Epithelial cell of proximal tubule (primary cell): ENCODE results near the gene TMEM40. TPM values are rescaled to one million over a fixed set of nuclear protein-coding genes. Genes with fewer than 3 reads are reported as not detected.
A peak's percentile ranks its signal among the peaks of the same experiment; 100 is the strongest.
"Not testable (repeated sequence)": the region's sequence is repeated elsewhere in the genome, so short reads cannot be mapped to it uniquely, and the experiment has no call there.

Experiments used
- DNase-seq: peaks from one replicate; pipeline ENCODE4 v3.0.0-alpha.2; 2011; ENCODE audit warnings: low read depth
- H3K4me3 ChIP-seq: 2 replicates; pipeline ENCODE4 v1.5.1; 2011; ENCODE audit warnings: low read depth, mild to moderate bottlenecking, low read length
- total RNA-seq: library from RNA; depleted of rRNA; stranded (reverse); fragments of >200 nt; gene quantifications from 2 replicates; pipeline ENCODE4 v1.2.3, GENCODE V29; 2015
- TF ChIP-seq, protein P1 (sequence below): conservative IDR thresholded peaks from 2 replicates; pipeline ENCODE4 v1.5.1; 2012; ENCODE audit warnings: low read depth, mild to moderate bottlenecking, low read length

The TMEM40 gene
- total RNA-seq, 1 donor from 2014 or later, result 11.8 TPM

DNA sequence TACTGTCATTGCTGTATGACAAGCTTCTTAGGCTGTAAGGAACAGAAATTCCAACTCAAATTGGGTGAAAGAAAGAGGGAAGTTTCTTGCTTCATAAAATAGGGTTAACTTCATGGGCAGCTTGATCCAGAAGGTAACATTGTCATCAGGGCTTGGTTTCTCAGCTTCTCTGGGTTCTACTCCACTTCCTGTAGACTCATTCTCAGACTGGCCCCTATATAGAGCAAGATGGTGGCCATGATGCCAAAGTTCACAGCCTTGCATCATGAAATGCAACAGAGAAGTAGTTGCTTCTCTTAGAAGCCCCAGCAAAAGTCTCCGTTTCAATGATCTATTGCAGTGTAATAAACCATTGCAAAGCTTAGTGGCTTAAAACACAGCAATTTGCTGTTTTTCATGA lies 33.6 kb downstream of the TMEM40 start:
- H3K4me3 ChIP-seq, result no peak overlapping the region
- no peak for DNase-seq
- TF ChIP-seq, protein P1, sequence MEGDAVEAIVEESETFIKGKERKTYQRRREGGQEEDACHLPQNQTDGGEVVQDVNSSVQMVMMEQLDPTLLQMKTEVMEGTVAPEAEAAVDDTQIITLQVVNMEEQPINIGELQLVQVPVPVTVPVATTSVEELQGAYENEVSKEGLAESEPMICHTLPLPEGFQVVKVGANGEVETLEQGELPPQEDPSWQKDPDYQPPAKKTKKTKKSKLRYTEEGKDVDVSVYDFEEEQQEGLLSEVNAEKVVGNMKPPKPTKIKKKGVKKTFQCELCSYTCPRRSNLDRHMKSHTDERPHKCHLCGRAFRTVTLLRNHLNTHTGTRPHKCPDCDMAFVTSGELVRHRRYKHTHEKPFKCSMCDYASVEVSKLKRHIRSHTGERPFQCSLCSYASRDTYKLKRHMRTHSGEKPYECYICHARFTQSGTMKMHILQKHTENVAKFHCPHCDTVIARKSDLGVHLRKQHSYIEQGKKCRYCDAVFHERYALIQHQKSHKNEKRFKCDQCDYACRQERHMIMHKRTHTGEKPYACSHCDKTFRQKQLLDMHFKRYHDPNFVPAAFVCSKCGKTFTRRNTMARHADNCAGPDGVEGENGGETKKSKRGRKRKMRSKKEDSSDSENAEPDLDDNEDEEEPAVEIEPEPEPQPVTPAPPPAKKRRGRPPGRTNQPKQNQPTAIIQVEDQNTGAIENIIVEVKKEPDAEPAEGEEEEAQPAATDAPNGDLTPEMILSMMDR, result no peak

DNA sequence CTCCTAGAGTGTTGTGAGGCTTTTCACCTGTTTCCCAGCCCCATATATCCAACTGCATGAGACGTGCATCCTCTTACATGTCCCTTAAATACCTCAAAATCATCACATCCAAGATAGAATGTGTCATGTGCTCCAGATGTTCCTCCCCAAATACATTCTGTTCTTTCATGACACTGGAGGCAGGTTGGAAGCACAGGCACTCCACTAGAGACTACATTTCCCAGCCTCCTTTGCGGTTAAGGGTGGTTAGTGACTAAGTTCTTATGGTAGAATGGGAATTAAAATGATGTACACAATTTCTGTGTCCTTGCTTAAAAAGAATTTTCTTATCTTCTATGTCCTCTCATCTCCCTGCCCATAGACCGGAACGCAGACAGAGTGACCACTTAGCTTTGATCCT lies 34.3 kb downstream of the TMEM40 start:
- H3K4me3 ChIP-seq, result no peak overlapping the region
- DNase-seq, result no peak
- TF ChIP-seq, protein P1, result no peak

DNA sequence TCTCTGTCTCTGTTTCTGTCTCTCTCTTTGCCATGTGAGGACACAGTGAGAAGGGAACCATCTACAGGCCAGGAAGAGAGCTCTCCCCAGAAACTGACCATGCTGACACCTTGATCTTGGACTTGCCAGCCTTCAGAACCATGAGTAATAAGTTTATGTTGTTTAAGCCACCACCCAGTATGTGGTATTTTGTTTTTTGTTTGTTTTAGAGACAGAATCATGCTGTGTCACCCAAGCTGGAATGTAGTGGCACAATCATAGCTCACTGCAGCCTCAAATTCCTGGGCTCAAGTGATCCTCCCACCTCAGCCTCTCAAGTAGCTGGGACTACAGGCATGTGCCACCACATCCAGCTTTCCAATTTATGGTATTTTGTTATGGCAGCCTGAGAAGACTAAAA lies 35.7 kb downstream of the TMEM40 start:
- DNase-seq, H3K4me3 ChIP-seq: not testable (repeated sequence)

DNA sequence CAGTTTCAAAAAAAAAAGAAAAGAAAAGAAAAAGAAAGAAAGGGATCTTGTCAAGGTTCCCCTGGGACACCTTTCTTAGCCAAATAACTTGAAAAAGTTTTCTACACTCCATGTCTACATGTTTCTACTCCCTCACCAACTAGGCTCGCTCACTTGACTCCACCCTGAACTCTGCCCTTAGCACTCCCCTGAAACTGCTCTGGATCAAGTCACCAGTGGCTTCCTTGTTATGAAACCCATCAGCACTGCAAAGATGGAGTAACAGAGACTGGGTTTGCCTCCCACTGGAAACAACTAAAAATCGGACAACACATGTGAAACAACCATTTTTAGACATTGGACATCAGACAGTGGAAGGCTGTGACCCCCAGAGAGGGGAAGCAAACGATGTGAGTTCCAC lies 36.8 kb downstream of the TMEM40 start:
- no peak overlapping the region for H3K4me3 ChIP-seq
- no peak for DNase-seq
- TF ChIP-seq, protein P1, result no peak

DNA sequence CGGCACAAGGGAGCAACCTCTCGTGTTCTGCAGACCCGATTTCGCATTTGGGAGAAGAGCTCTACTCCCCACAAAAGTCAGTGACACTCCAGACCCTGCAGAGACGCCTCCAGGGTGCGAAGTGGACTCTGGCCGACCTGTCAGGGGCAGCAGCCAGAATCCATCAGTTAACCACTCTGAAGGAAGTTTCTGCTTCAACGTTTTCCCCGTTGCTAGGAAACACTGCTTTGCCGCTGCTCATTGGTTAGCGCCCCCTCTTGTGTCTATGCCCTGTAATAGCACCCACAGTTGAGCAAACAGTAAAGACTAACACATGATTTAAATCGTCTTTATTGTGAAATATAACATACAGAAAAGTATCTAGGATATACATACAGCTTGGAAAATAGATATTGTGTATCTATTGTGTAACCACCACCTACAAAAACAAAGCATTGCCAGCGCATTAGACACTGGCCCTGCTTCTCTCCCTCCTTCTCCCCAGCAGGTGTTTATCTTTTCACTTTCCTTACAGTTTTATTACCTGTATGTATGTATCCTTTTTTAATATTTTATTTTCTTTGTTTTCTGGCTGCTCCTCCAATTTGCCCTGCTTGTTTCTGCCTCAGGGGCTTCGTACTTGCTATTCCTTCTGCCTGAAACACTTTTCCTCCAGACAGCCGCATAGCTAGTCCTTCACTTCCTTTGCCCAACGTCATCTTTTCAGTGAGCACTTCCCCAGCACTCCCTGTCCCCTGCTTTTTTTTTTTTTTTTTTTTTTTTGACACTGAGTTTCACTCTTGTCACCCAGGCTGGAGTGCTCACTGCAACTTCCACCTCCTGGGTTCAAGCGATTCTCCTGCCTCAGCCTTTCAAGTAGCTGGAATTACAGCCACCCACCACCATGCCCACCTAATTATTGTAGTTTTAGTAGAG lies 38.8 kb downstream of the TMEM40 start:
- H3K4me3 ChIP-seq, result peak overlapping the region; percentile 20
- peak; percentile 48 for DNase-seq
- TF ChIP-seq, protein P1, result peak; percentile 96

DNA sequence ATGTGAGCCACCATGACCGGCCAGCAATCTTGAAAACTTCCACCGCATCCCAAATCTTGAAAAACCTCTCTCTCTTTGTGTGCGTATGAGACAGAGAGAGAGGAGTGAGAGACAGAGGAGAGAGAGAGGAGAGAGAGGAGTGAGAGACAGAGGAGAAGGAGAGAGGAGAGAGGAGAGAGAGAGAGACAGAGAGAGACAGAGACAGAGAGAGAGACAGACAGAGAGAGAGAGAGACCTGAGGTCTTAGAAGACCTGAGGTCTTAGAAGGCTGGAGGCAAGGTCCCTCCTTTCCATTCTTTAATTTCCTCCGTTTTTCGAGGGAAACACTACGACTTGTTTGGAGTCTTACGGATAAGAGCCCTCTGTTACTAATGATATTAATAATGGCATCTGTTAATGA lies 39.5 kb downstream of the TMEM40 start:
- no peak for DNase-seq
- peak overlapping the region; percentile 20 for H3K4me3 ChIP-seq
- TF ChIP-seq, protein P1, result no peak

DNA sequence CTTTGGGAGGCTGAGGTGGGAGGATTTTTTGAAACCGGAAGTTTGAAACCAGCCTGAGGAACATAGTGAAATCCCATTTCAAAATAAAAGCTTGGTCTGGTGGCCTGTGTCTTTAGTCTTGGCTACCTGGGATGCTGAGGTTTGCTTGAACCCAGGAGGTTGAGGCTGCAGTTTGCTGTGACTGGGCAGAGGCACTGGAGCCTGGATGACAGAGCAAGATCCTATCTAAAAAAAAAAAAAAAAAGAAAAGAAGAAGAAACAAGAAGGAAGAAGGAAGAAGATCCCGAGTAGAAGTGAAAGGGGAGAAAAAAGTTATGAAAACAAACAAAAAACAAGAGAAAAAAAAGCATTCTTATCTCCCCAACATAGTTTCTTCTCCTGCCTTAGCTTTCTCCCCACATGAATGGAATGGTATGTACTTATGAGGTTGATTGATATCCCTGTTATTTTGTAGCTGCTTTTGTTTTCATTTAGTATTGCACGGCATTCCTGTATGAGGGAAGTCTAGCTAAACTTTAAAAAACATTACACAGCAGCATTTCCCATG lies 42.4 kb downstream of the TMEM40 start:
- TF ChIP-seq, protein P1, result no peak
- DNase-seq, result no peak
- no peak overlapping the region for H3K4me3 ChIP-seq
